RKO (cell line): ENCODE measurements around the gene INTS15.
"Not testable (repeated sequence)": the region's sequence is repeated elsewhere in the genome, so short reads cannot be mapped to it uniquely, and the experiment has no call there.

Experiments used
- DNase-seq: peaks from one replicate; pipeline ENCODE4 v3.0.0-alpha.2; 2016; ENCODE audit warnings: low spot score

INTS15 gene

GRCh38 chr7:6618621-6619020 is 28.8 kb downstream of the INTS15 start:
- no peak for DNase-seq

- no peak for DNase-seq
Measured at GRCh38 chr7:6619961-6620360, 30.1 kb downstream of the INTS15 start.

- DNase-seq: no peak
Measured at GRCh38 chr7:6621195-6622133, 31.6 kb downstream of the INTS15 start.

GRCh38 chr7:6622134-6622710 is 32.4 kb downstream of the INTS15 start:
- DNase-seq: no peak

- DNase-seq: no peak
Measured at GRCh38 chr7:6623589-6624245, 33.9 kb downstream of the INTS15 start.

- DNase-seq: no peak
Measured at GRCh38 chr7:6624246-6624611, 34.4 kb downstream of the INTS15 start.

GRCh38 chr7:6628045-6628444 is 38.2 kb downstream of the INTS15 start:
- DNase-seq: no peak

- no peak for DNase-seq
Measured at GRCh38 chr7:6630007-6630849, 40.4 kb downstream of the INTS15 start.

GRCh38 chr7:6631605-6632004 is 41.8 kb downstream of the INTS15 start:
- DNase-seq: no peak

- DNase-seq: no peak
Measured at GRCh38 chr7:6634021-6634420, 44.2 kb downstream of the INTS15 start.

GRCh38 chr7:6634971-6635370 is 45.1 kb downstream of the INTS15 start:
- not testable (repeated sequence) for DNase-seq

GRCh38 chr7:6636741-6637543 is 47.1 kb downstream of the INTS15 start, which contains the start of gene ZNF316:
Gene ZNF316 (plus strand): TSS chr7:6637318. CDS start chr7:6642410, 5,092 bp downstream.
- DNase-seq: peak; percentile 53

GRCh38 chr7:6637544-6638229 is 47.9 kb downstream of the INTS15 start:
- peak; percentile 58 for DNase-seq

- no peak for DNase-seq
Measured at GRCh38 chr7:6639032-6639431, 49.2 kb downstream of the INTS15 start.

GRCh38 chr7:6639627-6640026 is 49.8 kb downstream of the INTS15 start:
- no peak for DNase-seq

GRCh38 chr7:6640246-6640721 is 50.5 kb downstream of the INTS15 start:
- DNase-seq: peak; percentile 40

GRCh38 chr7:6641305-6642035 is 51.6 kb downstream of the INTS15 start:
- no peak for DNase-seq

GRCh38 chr7:6642239-6642839 is 52.5 kb downstream of the INTS15 start:
- no peak for DNase-seq
